GM23338 (cell line): ENCODE data around the gene YY2. TPM values are rescaled to one million over a fixed set of nuclear protein-coding genes. Genes with fewer than 3 reads are reported as not detected.

Experiments
- ATAC-seq: fragments of 200-7000 bp; cut with Tn5 transposase; 3 replicates; pipeline ENCODE4 v1.9.1; 2020
- DNase-seq: peaks from one replicate; pipeline ENCODE4 v3.0.0-alpha.2; 2015; ENCODE audit warnings: low spot score
- H2AFZ ChIP-seq: fragments of 200-600 bp; sonication (generic); 2 replicates; pipeline ENCODE4 v1.8.0; 2016; ENCODE audit warnings: antibody characterized with exemption, mild to moderate bottlenecking, moderate library complexity
- H3F3A ChIP-seq: fragments of 200-600 bp; sonication (generic); replicated peaks from 2 replicates; pipeline ENCODE4 v1.8.0; 2017; ENCODE audit warnings: antibody characterized with exemption, mixed run types, low read depth
- H3K27ac ChIP-seq: fragments of 200-600 bp; sonication (generic); 2 replicates; pipeline ENCODE4 v1.6.1; 2016; ENCODE audit warnings: low read depth
- H3K27me3 ChIP-seq: fragments of 200-600 bp; sonication (generic); 2 replicates; pipeline ENCODE4 v1.8.0; 2016; ENCODE audit warnings: mild to moderate bottlenecking, mixed run types, moderate library complexity; ENCODE audit not compliant: insufficient read depth
- H3K36me3 ChIP-seq: fragments of 200-600 bp; sonication (generic); 2 replicates; pipeline ENCODE4 v1.8.0; 2016; ENCODE audit warnings: mild to moderate bottlenecking; ENCODE audit not compliant: insufficient read depth
- H3K4me1 ChIP-seq: fragments of 200-600 bp; sonication (generic); 2 replicates; pipeline ENCODE4 v1.8.0; 2016; ENCODE audit warnings: mild to moderate bottlenecking, moderate library complexity; ENCODE audit not compliant: insufficient read depth
- H3K4me2 ChIP-seq: fragments of 200-600 bp; sonication (generic); 2 replicates; pipeline ENCODE4 v1.7.1; 2017; ENCODE audit warnings: mixed run types
- H3K4me3 ChIP-seq: fragments of 200-600 bp; sonication (generic); 2 replicates; pipeline ENCODE4 v1.6.1; 2016; ENCODE audit warnings: mixed run types
- H3K79me2 ChIP-seq: fragments of 200-600 bp; sonication (generic); replicated peaks from 2 replicates; pipeline ENCODE4 v1.8.0; 2017; ENCODE audit warnings: mild to moderate bottlenecking; ENCODE audit not compliant: insufficient read depth
- H3K9me2 ChIP-seq: fragments of 200-600 bp; sonication (generic); 2 replicates; pipeline ENCODE4 v1.8.0; 2017; ENCODE audit not compliant: insufficient read depth
- H4K20me1 ChIP-seq: fragments of 200-600 bp; sonication (generic); replicated peaks from 2 replicates; pipeline ENCODE4 v1.8.0; 2017; ENCODE audit warnings: mild to moderate bottlenecking; ENCODE audit not compliant: insufficient read depth
- H3K27ac Mint-ChIP-seq: 2 replicates; pipeline ENCODE4 v1.8.0; 2020; ENCODE audit warnings: inconsistent platforms, mild to moderate bottlenecking, moderate library complexity, mixed read lengths
- H3K27me3 Mint-ChIP-seq: 3 replicates; pipeline ENCODE4 v1.8.0; 2022; ENCODE audit warnings: low read depth, mild to moderate bottlenecking, moderate library complexity, mixed read lengths, inconsistent platforms; ENCODE audit not compliant: insufficient read depth, poor library complexity
- H3K36me3 Mint-ChIP-seq: 3 replicates; pipeline ENCODE4 v1.8.0; 2021; ENCODE audit warnings: low read depth, mild to moderate bottlenecking, inconsistent platforms, moderate library complexity, mixed read lengths
- H3K4me1 Mint-ChIP-seq: 3 replicates; pipeline ENCODE4 v1.8.0; 2020; ENCODE audit warnings: mild to moderate bottlenecking, inconsistent platforms, mixed read lengths
- H3K4me3 Mint-ChIP-seq: 3 replicates; pipeline ENCODE4 v1.8.0; 2021; ENCODE audit warnings: moderate library complexity, mild to moderate bottlenecking, inconsistent platforms, mixed read lengths
- H3K9me3 Mint-ChIP-seq: 3 replicates; pipeline ENCODE4 v1.8.0; 2020; ENCODE audit warnings: moderate library complexity, mild to moderate bottlenecking, inconsistent platforms, mixed read lengths
- ETS1 ChIP-seq: IDR thresholded peaks from 2 replicates; pipeline ENCODE4 v1.6.1; 2016; ENCODE audit warnings: antibody characterized with exemption
- NANOG ChIP-seq: IDR thresholded peaks from 2 replicates; pipeline ENCODE4 v1.6.1; 2016; ENCODE audit warnings: antibody characterized with exemption, borderline replicate concordance
- POLR2AphosphoS5 ChIP-seq: IDR thresholded peaks from 2 replicates; pipeline ENCODE4 v1.6.1; 2016; ENCODE audit warnings: antibody characterized with exemption, low read depth
- ZNF114 ChIP-seq: fragments of 250-450 bp; sonication (Bioruptor Pico); IDR thresholded peaks from 2 replicates; pipeline ENCODE4 v1.5.0; 2020; ENCODE audit warnings: mild to moderate bottlenecking, moderate library complexity
- polyA plus RNA-seq: library from polyadenylated mRNA; unstranded; fragments of >200 nt; fragmentation: Nextera tagmentation; extraction: Ambion mirVana; gene quantifications from 2 replicates; pipeline ENCODE4 v1.2.1, GENCODE V29; 2016
- total RNA-seq: library from RNA; depleted of rRNA; stranded (reverse); fragments of >200 nt; shearing (Covaris generic); gene quantifications from 2 replicates; pipeline ENCODE4 v1.2.3, GENCODE V29; 2014
- TF ChIP-seq, protein P1 (sequence below): fragments of 250-450 bp; sonication (Bioruptor Pico); IDR thresholded peaks from 2 replicates; pipeline ENCODE4 v1.5.0; 2020; ENCODE audit warnings: mild to moderate bottlenecking, moderate library complexity

Gene YY2
- total and polyA plus RNA-seq, 2 experiments from 2014 or later, result 1.0 to 1.3 TPM

DNA sequence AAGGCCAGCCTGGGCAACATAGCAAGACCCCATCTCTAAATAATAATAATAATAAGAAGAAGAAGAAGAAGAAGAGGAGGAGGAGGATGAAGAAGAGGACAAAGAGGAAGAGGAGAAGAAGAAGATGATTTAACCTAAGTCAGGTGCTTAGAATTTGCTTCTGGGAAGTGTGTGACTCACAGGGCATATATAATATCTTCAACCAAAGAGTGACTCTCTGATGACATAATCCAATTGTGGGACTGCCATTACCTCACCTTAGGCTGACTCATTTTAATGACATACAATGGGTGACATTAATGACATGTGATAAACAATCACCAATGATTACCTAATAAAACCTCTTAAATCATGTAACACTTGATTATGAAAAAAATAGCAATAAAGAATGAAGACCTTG lies 49.1 kb upstream of the YY2 start:
- DNase-seq, result no peak
- peaks cover 6% of the 10 kb centered on the region for H3K36me3 Mint-ChIP-seq
- ATAC-seq, result no peak

More for the DNA sequence above, 49.1 kb upstream of the YY2 start:
- no peaks in the 10 kb centered on the region for H3K27me3 ChIP-seq
- no peaks in the 10 kb centered on the region for H3K4me1 ChIP-seq
- Mint-ChIP-seq H3K9me3 (peaks cover 6% of the 10 kb centered on the region), H3K4me1 (no peaks in the 10 kb centered on the region; the same call in 2 of the 3 replicates), H3K27me3 (peaks cover 3% of the 10 kb centered on the region), H3K27ac (no peak overlapping the region), H3K4me3 (no peak overlapping the region)
- TF ChIP-seq NANOG (no peak), ETS1 (no peak), POLR2AphosphoS5 (no peak), ZNF114 (CRISPR knock-in tag) (no peak)
- TF ChIP-seq, protein P1, sequence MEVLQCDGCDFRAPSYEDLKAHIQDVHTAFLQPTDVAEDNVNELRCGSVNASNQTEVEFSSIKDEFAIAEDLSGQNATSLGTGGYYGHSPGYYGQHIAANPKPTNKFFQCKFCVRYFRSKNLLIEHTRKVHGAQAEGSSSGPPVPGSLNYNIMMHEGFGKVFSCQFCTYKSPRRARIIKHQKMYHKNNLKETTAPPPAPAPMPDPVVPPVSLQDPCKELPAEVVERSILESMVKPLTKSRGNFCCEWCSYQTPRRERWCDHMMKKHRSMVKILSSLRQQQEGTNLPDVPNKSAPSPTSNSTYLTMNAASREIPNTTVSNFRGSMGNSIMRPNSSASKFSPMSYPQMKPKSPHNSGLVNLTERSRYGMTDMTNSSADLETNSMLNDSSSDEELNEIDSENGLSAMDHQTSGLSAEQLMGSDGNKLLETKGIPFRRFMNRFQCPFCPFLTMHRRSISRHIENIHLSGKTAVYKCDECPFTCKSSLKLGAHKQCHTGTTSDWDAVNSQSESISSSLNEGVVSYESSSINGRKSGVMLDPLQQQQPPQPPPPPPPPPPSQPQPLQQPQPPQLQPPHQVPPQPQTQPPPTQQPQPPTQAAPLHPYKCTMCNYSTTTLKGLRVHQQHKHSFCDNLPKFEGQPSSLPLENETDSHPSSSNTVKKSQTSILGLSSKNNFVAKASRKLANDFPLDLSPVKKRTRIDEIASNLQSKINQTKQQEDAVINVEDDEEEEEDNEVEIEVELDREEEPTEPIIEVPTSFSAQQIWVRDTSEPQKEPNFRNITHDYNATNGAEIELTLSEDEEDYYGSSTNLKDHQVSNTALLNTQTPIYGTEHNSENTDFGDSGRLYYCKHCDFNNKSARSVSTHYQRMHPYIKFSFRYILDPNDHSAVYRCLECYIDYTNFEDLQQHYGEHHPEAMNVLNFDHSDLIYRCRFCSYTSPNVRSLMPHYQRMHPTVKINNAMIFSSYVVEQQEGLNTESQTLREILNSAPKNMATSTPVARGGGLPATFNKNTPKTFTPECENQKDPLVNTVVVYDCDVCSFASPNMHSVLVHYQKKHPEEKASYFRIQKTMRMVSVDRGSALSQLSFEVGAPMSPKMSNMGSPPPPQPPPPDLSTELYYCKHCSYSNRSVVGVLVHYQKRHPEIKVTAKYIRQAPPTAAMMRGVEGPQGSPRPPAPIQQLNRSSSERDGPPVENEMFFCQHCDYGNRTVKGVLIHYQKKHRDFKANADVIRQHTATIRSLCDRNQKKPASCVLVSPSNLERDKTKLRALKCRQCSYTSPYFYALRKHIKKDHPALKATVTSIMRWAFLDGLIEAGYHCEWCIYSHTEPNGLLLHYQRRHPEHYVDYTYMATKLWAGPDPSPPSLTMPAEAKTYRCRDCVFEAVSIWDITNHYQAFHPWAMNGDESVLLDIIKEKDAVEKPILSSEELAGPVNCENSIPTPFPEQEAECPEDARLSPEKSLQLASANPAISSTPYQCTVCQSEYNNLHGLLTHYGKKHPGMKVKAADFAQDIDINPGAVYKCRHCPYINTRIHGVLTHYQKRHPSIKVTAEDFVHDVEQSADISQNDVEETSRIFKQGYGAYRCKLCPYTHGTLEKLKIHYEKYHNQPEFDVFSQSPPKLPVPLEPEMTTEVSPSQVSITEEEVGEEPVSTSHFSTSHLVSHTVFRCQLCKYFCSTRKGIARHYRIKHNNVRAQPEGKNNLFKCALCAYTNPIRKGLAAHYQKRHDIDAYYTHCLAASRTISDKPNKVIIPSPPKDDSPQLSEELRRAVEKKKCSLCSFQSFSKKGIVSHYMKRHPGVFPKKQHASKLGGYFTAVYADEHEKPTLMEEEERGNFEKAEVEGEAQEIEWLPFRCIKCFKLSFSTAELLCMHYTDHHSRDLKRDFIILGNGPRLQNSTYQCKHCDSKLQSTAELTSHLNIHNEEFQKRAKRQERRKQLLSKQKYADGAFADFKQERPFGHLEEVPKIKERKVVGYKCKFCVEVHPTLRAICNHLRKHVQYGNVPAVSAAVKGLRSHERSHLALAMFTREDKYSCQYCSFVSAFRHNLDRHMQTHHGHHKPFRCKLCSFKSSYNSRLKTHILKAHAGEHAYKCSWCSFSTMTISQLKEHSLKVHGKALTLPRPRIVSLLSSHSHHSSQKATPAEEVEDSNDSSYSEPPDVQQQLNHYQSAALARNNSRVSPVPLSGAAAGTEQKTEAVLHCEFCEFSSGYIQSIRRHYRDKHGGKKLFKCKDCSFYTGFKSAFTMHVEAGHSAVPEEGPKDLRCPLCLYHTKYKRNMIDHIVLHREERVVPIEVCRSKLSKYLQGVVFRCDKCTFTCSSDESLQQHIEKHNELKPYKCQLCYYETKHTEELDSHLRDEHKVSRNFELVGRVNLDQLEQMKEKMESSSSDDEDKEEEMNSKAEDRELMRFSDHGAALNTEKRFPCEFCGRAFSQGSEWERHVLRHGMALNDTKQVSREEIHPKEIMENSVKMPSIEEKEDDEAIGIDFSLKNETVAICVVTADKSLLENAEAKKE, result no peak
- no peaks in the 10 kb centered on the region for H4K20me1 ChIP-seq
- no peaks in the 10 kb centered on the region for H3K79me2 ChIP-seq
- no peaks in the 10 kb centered on the region for H3K36me3 ChIP-seq
- H3K4me3 ChIP-seq, result no peak overlapping the region
- no peaks in the 10 kb centered on the region for H3F3A ChIP-seq
- H3K4me2 ChIP-seq, result no peak overlapping the region
- H2AFZ ChIP-seq, result no peak overlapping the region
- no peak overlapping the region for H3K27ac ChIP-seq
- no peaks in the 10 kb centered on the region for H3K9me2 ChIP-seq
